Stimulated activated CD4-positive, alpha-beta T cell treated with anti-CD3 and anti-CD28 coated beads, Interleukin-12 subunit alpha, Interleukin-12 subunit beta, amount 100 ng/mL, for 48 hours (primary cell): ENCODE measurements around the gene SEC24C.
A peak's percentile ranks its signal among the peaks of the same experiment; 100 is the strongest.

Experiments used
- DNase-seq, 3 donors: peaks; one replicate each; pipeline ENCODE4 v3.0.0-alpha.2; 2020; ENCODE audit warnings: low read depth in 2 of 3, low spot score in 1 of 3

Gene SEC24C

GRCh38 chr10:73809061-73809818, 65.1 kb downstream of the SEC24C start:
- DNase-seq: no peak

GRCh38 chr10:73810358-73810734, 66.2 kb downstream of the SEC24C start:
- no peak for DNase-seq

- DNase-seq: peak; percentile 28 to 41 (median 29)
Measured at GRCh38 chr10:73810735-73811465, 66.7 kb downstream of the SEC24C start.

GRCh38 chr10:73812657-73813056, 68.5 kb downstream of the SEC24C start:
- DNase-seq: no peak

- no peak for DNase-seq
Measured at GRCh38 chr10:73813333-73813732, 69.2 kb downstream of the SEC24C start.

GRCh38 chr10:73814276-73814895, 70.2 kb downstream of the SEC24C start:
- DNase-seq: no peak

GRCh38 chr10:73814896-73815718, 70.9 kb downstream of the SEC24C start:
- DNase-seq: no peak

- no peak for DNase-seq
Measured at GRCh38 chr10:73815719-73816030, 71.5 kb downstream of the SEC24C start.

GRCh38 chr10:73816917-73817729, 73.0 kb downstream of the SEC24C start:
- DNase-seq: no peak

- no peak for DNase-seq
Measured at GRCh38 chr10:73817826-73818225, 73.7 kb downstream of the SEC24C start.

GRCh38 chr10:73818402-73818801, 74.2 kb downstream of the SEC24C start:
- no peak for DNase-seq

- no peak for DNase-seq
Measured at GRCh38 chr10:73819081-73819480, 74.9 kb downstream of the SEC24C start.

- DNase-seq: no peak
Measured at GRCh38 chr10:73819513-73820093, 75.4 kb downstream of the SEC24C start.
